Stimulated activated CD4-positive, alpha-beta T cell treated with anti-CD3 and anti-CD28 coated beads, Interleukin-1b, Interleukin-23, amount 100 ng/mL, for 4 hours (primary cell): ENCODE results near the gene HHIP.

ENCODE experiments used
- DNase-seq, 2 donors: peaks; one replicate each; pipeline ENCODE4 v3.0.0-alpha.2; 2020; ENCODE audit warnings: low read depth in 2 of 2

The HHIP gene

DNA sequence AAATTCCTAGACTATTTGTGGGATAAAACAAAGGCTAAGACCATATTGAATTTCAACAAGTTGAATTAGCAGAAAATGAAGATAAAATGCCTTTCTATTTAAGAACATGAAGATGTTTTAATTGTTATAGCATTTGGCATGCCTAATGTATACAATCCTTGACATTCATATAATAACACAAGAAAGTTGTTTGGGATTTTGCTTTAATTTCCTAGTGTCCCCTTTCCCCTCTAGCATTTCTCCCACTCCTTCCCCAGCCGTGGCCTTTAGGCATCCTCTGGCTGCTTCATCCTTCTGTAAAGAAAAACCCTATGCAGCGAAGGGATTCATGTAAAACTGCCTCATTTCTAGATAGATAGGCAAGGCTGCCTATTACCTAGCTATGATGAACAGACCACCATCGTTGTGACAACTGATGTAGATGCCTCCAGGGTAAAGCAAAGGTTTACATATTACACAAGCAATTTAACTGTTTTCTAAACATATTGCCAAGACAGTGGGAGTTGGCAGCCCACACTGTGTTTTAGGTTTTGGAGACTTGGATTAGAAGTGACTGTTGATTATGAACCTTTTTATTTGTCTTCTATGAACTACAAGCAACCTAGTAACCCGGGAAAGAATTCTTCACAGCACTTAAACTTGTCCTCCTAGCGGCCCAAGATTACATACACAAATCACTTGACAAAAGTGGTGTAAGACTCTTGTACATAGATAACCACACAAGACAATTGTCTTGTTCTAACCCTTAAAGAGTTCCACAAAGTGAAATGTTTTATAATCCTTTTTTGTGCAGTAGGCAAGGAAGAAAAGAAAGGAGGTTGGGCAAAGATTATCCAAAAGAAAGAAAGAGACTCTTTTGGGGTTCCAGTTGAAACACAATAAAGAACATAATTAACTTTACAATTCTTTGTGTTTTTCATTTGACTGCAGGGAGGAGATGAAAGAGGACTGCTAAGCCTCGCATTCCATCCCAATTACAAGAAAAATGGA, 59.9 kb downstream of the HHIP start:
- DNase-seq: no peak

DNA sequence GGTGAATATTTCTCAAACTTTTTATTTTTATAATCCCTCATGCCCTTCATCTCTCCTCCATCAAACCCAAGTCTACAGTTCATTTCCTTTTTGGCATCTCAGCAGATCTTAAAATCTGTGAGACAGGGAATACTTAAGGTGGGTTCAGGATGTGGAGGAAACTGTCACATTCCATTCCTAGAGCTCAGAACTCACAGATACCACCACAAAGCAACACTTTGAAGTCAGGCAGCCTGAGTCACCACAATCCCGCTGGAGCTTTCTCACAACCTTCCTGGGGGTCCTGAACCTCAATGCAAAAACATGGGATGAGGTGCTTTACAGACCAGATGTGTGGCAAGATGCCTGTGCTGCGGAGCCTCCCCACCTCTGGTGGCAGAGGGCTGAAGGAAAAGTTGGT, 63.2 kb downstream of the HHIP start:
- DNase-seq: no peak

DNA sequence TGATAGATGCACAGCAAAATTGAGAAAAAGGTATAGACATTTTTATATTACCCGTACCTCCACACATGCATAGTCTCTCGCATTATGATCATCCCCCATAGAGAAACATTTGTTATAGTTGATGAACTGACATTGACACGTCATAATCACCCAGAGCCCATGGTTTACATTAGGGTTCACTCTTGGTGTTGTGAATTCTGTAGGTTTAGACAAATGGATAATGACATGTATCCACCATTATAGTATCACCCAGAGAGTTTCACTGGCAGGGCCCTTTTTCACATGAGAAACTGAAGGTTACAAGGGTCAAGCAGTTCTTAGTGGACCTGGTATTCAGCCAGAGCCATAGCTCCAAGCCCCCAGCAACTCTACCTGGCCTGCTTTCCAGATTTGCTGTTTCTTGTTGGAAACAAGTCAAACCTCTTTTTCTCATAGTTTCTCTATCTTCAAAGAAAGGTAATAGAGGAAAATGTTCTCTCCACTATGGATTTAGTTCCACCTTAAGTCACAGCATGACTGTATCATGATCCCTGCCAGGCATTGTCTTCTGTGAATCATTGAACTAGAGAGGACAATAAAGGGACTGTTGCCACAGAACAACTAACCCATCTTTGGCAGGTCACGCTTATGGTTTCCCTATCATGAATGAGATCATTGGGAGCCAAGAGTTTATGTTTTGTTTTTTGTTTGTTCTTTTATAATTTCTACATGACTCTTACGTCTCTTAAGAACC, 64.0 kb downstream of the HHIP start:
- DNase-seq: no peak

DNA sequence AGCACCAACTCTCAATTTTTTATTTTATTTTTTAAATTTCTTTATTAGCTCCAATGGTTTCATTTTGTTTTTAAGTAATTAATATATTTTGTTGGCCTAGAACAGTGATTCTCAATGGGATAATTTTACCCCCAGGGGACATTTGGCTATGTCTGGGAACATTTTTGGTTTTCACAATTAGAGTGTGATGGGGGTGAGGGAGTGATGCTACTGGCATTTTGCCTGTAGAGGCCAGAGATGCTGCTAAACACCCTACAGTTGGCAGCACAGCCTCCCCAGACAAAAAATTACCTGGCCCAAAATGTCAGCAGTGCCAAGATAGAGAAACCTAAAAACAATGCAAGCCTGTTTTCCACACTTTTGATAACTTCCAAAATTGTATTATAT, 64.6 kb downstream of the HHIP start:
- DNase-seq: no peak

DNA sequence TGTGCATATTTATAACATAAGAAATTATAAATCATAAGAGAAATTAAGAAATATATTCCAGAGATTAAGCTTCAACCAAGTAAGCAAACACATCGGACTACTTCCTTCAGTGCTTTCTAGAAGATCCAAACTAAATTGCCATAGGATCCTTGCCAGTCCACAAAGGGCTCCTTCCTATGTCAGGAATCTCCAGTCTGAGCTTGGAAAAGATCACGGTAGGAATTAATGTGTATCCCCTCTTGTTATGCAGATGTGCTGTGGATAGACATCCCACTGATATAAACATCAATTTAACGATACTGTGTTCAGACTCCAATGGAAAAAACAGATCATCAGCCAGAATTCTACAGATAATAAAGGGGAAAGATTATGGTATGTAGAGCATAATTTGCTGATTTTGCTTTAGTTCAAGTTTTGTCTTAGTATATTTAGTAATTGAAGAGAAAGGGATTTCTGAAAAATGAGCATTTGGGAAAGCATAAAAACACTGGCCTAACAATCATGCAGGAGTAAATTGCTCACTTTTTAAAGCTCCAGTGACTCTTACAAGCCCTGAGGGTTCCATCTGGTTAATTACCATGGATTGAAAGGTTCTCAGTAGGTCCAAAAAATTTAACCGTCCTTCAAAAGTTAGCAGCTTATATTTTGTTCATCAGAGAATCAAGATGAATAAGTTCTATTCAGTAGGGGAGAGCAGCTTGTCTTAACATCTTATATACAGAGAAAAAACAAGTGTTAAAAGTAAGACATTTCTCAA, 65.9 kb downstream of the HHIP start:
- DNase-seq: no peak

DNA sequence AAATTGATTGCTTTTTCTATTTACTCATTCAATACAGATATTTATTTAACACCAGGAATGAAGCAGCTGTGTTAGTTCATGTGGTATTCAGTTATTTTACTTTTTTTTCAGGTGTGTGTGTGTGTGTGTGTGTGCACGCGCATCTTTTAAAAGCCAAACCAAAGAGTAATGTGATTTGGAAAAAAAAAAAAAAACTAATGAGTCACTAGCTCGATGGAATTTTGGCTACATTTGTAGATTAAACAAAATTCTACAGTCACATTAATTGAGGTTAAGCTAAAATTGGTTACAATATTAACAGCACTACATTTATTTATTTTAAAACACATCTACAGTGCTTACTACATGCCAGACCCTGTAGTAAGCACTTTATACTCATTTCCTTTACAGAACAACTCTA, 66.8 kb downstream of the HHIP start:
- DNase-seq: no peak

GRCh38 chr4:144714166-144714565, 68.2 kb downstream of the HHIP start:
- DNase-seq: no peak

GRCh38 chr4:144715230-144715629, 69.3 kb downstream of the HHIP start:
- DNase-seq: no peak

DNA sequence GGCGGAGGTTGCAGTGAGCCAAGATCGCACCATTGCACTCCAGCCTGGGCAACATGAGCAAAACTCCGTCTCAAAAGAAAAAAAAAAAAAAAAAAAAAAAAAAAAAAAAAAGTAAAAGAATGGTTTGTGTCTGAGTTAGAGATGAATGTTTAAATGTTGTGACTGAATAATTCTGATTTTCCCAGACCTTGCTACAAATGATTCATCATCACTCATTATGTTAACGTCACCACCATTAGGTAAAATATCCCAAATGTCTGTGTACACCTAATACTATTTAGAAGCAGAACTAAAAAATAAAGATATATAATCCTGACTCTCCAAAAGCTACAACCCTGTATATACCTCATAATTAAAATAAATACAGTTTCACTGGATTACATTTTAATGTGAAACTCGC, 70.8 kb downstream of the HHIP start:
- DNase-seq: no peak

- DNase-seq: no peak
Observed at GRCh38 chr4:144718958-144719512, 73.1 kb downstream of the HHIP start.

DNA sequence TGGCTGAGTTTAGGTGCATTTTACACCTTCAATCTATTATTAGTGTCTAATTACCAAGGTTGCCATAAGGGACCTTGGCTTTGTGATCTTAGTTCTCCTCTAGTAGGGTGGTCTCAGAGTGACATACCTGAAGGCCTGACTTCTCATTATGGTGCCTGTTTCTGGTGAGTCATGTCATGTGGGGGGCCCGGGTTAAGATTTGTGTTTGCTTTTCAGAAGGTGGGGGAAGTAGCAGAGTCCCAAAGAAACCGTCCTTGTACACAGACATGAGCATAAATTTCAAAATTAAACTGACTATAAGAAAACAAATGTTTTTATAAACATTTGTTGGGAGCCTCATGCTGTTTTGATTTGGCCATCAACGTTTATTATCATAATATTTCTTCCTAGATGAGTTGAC, 74.5 kb downstream of the HHIP start:
- DNase-seq: no peak

DNA sequence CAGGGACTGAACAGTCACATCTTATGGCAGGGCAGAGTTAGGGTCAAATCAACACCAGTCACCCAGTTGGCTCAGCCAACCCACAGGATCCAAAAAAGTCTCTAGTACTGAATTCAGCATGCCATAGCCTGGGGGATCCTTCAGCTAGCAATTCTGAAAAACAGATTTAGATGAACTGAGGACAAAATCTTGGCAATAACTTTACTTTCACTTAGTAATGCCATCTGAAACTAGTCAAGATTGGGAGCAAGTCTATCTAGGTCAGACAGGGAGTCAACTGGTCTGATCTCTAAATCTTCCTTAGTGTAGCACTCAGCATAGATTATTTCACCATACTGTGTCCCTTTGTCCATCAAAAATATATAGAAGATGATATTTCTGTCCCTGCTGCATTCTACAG, 76.0 kb downstream of the HHIP start:
- no peak for DNase-seq

DNA sequence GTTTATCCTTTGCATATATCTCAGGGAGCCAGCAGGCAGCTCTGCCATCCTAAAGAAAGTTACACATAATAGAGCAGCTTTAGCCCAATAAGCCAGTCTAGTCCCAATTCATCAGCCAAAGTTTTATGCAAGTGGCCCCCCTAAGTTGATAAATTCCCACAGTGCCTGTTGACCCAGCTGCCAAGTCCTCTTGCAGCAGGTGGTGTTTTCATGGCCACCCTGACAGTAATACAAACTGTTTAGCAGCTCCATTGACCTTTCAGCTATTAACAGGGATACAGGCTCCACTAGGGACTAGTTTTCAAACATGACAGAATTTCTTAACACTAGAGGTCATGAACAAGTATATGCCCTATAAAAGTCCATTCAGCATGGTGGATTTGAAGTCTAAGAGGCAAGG, 77.5 kb downstream of the HHIP start:
- no peak for DNase-seq

GRCh38 chr4:144729175-144729574, 83.2 kb downstream of the HHIP start:
- DNase-seq: no peak

DNA sequence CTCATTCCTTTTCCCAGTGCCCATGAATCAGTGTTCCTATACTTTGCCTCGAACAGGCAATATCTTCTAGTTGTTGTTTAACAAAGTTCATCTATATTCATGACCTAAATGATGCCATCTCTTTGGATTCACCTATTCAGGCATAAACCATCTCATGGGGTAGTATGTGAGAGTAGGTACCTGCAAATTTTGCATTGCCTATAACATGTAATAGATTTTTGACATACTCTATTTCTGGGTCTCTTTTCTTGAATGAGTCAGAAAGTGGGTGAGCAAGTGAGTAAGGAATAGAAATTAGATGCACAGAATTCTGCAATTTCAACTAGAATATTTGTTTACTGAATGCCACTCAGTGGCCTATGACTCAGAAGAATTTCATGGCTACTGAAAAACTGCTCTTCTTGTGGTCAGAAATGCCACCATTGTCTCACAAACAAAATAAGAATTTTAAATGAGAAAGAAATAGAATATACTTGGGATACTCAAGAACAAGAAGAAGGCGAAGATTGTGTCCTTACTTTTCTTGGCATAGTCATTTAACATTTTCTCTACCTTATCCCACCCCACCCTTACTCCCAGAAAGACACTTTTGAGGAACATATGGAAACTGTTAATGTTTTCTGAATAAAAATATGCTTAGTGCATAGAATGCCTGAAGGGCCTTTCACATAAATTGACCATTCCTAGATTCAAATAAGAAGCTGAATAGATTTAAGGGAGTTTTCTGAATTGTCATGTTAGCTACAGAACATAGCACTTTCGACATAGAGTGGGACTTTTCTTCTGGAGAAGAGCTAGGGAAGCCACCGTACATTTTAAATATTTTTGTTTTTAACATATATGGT, 86.8 kb downstream of the HHIP start:
- no peak for DNase-seq

GRCh38 chr4:144733566-144733965, 87.6 kb downstream of the HHIP start:
- no peak for DNase-seq

DNA sequence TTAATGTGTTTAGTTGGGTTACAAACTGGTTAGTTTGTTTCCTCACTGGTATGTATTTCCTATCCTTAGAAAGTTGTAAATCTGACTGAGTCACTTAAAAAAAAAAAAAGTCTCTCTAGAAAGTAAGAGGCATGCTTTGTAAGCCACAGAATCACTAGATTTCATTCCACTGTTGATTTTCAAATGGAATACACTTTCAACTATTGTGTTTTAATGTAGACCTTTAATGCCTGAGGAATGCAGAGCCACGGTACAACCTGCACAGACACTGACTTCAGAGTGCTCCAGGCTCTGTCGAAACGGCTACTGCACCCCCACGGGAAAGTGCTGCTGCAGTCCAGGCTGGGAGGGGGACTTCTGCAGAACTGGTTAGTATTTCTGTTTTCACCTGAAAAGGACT, 88.6 kb downstream of the HHIP start:
- no peak for DNase-seq

DNA sequence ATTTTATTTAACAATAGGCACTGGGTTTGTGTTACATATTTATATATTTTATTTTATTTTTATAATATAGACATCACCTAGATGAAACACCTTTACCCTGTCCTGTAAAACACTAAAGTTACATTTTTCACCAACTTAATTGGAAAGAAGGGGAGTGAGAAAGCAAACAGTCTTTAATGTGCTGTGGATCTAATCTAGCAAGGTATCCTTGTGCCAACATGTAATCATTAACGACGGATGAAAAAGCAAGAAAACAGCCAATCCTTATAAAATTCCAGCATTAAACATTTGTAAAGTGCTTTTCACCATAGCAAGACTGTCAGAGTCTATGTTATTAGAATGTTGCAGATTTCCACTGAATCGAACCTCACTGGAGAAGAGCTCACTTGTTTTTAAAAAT, 92.7 kb downstream of the HHIP start:
- no peak for DNase-seq

GRCh38 chr4:144739511-144740033, 93.6 kb downstream of the HHIP start:
- DNase-seq: no peak

- no peak for DNase-seq
Observed at GRCh38 chr4:144740316-144740715, 94.4 kb downstream of the HHIP start.
